ENCODE data around the gene BRD1.
"Not testable (repeated sequence)": the region's sequence is repeated elsewhere in the genome, so short reads cannot be mapped to it uniquely, and the experiment has no call there.

Gene BRD1

DNA sequence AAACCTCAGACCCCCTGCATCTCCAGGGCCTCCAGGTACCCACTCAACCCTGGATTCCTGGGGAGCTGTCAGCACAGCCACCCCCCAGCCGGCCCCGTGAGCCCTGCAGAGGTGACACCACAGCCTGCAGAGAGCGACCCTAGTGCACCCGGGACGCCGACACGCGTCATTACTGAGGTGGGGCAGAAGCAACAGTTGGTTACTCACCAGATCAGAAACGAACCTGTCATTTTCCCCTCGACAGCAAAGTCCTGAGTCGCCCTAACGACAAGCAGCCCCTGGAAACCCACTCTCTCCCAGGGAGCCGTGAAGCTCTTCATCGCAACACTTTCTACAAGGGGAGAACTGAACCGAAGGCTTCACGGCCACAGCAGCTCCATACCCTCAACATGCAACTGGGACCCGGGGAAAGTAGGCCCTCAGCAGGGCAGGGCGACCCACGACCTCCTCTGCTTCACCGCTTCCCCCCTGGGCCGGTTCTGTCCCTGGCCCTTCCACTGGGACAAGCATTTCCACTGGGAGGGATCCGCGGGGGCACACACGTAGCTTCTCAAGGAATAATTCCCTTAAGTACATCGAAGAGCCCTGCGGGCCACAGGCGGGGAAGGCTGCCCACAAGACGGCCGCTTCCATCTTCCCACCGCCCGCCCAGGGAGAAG, 1.6 kb downstream of the BRD1 start:
- DNase-seq, result no peak

DNA sequence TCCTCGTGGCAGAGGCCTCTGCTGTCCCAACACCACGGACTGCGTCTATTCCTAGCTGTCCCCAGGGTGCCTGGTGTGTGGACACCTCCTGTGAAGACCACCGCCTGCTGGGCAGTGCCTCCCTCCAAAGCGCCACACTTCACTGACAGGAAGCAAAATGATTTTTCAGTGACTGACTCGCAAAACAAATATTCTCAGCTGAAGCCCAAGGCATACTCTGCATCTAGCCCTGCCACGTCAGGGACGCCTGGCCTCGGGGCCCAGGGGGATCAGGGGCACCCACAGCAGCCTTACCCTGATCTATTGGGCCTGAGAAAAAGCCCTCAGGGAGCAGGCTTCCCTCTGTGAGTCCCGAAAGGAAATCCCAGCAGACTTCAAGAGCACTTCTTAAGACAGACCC, 2.2 kb downstream of the BRD1 start:
- DNase-seq, result no peak

DNA sequence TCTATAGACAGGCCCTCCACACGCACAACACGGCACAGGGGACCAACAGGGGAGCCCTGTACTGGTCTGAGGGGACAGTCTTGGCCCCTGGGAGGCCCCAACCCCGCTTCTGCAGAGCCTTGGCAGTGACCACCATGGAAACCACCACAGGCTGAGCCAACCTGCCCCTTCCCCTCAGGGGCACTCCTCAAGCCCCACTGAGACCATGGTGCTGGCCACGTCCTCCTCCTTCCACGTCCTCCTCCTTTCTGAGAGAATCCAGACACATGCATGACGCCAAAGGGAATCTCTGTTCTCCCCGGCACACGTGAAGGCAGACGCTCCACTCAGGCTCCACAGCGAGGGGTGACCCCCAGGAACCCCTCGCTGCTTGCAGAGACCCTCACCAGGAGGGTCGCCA, 2.7 kb downstream of the BRD1 start:
- DNase-seq, result no peak

DNA sequence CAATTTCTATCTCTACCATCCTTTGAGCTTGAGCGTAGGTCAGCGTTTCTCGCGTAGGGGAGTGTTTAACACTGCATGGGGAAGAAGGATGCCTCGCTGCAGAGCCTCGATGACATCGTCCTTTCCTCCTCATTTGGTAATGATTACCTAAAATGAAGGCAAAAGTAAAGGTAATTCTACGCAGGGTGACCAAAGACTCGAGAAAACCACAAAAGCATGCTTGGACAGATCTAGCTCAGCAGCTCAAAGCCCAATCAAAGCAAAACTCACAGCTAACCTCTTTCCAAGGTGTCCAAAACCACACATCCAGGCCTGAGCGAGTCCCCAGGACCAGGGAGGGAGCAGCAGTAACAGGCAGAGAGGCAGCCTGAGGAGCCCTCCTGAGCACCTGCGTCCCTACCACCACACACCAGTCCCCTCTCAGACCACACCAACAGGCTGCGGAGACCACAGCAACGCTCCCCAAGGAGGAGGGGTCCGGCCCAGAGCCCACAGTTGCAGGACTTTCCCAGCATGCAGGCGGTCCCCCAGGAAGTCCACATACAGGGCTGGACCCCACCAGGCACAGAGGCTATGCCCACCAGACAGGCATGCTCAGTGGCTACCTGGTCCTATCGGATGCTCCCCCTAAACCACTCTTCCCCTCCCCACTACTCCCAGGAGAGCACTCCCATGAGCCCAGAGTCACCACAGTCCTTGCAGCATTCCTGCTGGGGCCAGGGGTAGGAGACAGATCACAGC, 3.3 kb downstream of the BRD1 start:
- DNase-seq, result no peak

DNA sequence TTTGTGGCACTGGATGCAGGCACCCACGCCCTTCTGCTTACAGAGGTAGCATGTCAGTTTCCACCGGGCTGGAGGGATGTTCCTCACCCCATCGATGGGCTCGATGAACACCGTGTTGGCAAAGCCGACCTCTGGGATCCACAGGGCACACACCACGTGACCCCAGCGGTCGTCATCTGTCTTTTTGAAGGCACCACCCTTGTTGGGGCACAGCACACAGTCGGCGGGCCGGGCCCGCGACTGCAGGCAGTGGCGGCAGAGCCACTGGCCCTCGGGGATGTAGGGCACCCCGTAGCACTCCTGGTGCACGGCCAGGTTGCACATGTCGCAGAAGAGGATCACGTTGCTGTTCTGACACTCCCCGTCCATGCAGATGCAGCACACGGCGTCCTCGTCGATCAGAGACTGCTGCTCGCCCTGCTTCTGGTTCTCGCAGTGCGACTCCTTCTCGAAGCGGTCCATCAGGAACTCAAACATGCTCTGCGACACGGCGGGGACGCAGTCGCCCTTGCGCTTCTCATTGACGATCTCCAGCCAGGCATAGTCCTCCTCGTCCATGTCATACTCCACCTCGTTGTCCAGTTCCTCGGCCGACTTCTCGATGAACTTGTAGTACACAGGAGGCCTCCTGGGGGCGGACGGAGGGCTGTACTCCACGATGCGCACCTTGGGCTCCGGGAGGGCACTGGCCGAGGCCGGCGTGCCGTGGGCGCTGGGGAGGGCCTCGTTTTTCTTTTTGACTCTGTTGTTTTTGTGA, 4.2 kb downstream of the BRD1 start:
- no peak for DNase-seq

DNA sequence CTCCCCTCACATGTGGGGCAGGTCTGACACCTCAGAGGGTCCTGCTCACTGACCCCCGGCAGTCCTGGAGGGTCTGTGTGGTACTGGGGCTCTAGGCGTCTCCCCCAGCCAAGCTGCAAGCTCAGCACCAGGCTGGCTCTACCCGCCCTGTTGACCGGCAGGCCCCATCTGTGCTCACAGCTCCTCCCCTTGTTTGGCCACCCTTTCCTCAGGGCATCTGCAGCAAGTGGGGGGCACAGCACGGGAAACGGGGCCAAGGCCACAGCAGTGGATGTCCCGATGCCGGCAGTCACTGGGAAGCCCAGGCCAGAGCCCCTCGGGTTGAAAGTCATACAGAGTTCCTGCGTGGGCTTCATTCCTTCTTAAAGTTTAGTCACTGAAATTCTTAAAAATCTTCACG, 5.9 kb downstream of the BRD1 start:
- not testable (repeated sequence) for DNase-seq

DNA sequence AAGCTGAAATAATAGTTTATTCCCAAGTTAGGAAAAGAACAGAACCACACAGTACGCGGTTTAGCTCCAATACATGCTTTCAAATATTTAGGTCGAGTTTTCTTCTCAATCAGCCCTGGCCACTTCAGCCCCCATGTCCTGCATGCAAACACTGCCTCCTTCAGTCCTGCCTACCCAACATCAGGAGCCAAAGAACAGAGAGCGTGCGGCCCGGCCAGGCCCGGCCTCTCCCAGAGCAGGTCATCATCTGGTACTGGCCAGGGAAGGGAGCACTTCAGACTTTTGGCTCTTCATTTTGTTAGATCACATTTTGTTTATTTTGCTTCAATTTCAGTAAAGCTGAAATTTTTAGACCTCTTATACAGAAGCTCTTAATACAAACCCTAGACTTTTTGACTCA, 6.7 kb downstream of the BRD1 start:
- no peak for DNase-seq

DNA sequence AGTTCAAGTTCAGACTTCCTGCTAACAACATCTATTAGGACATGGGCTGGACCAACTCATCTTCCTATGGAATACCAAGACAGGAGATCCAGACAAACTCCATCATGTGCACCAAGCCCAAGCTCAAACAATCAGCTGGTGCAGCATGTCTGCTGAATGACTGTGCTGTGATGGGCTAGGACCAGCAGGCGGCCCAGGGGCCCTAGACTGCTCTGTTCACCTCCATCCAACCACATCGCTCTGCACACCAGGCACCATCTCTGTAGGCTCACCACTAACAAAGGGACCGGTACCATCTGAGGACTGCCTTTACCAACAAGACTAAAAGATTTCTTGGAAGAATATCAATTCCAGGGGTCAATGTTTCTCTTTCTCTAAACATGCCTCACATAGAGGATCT, 10.3 kb downstream of the BRD1 start:
- no peak for DNase-seq

DNA sequence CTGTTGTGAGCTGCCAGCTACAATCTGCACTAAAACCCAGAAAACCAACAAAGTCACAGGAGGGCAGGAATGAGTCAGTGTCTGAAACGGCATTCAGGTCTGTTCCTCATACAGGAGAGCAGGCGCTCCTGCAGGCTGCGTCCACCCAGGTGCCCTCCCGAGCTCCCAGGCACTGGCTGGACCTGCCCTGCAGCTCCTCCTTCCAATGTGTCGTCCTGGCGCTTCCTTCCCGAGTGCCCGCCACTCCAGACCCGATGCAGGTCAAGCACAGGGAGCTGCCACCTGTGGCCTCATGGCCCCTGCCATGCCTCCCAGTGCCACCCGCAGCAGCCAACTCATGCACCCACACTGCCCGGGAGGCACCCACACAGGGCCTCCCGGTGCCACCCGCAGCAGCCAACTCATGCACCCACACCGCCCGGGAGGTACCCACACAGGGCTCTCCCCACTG, 12.0 kb downstream of the BRD1 start:
- no peak for DNase-seq

DNA sequence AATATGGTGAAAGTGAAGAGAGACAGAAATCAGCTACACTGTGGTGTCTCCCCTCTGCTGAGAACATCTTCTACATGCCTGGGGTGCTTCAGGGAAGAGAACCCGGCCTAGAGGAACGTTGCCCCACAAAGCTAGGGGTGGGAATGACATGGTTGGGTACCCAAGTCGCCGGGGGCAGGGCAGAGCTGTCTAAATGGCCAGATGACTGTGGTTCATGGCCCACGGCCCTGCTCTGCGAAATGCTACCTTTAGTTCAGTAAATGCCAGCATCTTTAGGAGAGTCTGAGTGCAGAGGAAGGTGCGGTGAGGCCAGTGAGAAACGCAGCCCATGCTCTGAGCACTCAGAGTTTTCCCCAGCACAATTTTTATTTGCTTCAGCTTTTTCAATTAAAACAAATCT, 12.8 kb downstream of the BRD1 start:
- no peak for DNase-seq

DNA sequence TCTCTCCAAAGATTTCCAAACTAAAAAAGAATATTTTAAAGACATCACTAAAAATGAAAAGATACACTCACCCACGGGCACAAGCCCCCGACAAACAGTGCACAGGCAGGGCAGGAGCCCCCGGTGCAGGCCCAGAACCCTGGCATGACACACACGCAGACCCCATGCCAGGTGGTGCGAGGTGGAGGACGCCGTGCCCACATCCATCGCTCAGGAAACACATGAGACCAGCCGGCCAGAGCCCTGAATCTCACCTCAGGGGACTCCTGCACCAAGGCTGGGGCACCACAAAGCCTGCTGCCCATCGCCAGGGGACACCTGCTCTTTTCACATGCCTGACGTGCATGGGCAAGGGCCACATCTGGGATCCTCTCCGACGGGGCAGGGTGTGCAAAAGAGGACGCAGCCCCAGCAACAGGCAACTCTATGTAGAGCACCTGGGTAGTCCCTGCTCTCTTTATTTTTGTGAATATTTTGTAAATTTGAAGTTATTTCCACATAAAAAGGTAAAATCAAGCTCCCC, 13.4 kb downstream of the BRD1 start:
- no peak for DNase-seq

DNA sequence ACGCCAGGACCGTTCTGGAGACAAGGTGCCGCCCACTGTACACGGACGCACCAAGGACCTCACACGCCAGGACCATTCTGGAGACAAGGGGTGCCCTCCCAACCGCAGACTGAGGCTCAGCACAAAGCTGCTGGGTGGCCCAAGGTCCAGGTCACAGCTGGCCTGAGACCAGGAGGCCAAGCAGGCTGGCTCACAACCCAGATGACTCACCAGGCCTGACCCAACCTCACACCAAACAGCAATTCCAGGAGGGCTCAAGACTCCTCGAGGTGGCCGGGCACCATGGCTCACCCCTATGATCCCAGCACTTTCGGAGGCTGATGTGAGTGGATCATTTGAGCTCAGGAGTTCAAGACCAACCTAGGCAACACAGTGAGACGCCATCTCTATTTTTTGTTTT, 14.8 kb downstream of the BRD1 start:
- DNase-seq, result no peak

DNA sequence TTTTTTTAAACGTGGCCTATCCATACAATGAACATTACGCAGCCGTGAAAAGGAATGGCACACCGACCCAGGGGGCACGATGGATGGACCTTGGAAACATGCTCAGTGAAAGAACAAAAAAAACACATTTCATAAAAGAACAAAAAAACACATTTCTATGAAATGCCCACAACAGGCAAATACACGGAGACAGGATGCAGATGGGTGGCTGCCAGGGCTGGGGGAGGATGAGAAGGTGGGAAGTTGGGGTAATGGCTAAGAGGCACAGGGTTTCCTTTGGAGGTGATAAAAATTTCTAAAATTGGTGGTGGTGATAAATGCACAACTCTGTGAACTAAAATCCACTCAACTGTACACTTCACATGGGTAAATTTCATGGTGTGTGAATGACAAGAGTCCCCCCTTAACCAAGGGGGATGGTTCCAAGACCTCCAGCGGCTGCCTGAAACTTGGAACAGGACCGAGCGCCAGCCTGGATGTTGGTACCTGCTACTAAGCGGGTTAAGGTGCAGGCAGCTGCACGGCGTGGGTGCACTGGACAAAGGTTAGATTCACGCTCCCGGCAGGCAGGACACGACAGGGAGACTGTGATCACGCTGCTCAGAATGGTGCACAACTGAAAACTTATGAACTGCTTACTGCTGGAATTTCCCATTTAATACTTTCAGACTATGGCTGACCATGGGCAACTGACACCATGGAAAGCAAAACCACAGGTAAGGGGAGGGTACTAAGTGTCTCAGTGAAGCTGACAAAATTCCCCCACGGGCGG, 16.5 kb downstream of the BRD1 start:
- DNase-seq, result no peak

DNA sequence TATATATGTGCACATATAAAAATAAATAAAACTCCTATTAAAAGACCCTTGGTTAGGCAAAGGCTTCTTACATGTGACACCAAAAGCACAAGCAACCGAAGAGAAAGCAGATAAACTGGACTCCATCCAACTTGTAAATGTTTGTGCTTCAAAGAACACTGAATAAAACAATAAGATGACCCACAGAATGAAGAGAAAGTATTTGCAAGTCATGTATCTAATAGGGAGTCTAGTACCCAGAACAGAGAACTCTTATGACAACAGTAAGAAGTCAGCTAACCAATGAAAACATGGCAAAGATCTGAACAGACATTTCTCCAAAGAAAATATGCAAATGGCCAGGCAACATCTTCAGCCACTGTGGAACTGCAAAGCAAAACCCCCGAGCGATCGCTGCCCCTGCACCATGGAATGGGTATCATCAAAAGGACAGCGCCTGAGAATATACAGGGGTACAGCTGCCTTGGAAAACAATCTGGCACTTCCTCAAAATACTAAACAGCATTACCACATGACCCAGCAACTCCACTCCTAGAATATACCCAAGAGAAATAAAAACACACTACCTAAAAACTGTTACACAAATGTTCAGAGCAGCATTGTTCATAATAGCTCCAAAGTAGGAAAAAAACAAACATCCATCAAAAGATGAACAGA, 17.2 kb downstream of the BRD1 start:
- DNase-seq, result no peak

DNA sequence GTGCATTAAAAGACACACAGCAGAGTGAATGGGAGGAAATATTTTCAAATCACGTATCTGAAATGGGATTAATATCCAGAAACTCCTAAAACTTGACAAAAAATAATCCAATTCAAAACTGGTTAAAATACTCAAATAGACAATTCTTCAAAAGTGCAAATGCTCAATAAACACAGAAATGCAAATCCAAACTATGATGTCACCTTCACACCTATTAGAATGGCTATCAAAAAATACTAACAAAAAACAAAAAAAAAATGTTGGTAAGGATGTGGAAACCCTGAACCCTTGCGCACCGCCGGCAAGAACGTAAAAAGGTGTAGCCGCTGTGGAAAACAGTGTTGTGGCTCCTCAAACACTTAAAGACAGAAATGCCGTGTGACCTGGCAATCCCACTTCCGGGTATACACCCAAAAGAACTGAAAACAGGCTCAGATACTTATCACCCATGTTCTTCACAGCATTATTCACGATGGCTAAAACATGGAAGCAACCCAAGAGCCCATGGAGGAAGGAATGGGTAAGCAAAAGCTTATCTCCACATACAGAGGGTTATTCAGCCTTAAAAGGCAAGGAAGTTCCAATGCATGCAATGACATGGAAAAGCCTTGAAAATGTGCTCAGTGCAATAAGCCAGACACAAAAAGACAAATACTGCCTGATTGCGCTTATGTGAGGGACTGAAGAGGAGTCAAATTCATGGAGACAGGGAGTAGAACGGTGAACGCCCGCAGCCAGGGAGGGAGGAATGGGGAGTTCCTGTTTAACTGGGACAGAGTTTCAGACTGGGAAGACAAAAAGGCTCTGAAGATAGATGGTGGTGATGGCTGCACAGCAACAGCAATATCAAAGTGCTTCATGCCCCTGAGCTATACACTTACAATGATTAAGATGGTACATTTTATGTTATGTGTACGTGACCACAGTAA, 19.6 kb downstream of the BRD1 start:
- no peak for DNase-seq

DNA sequence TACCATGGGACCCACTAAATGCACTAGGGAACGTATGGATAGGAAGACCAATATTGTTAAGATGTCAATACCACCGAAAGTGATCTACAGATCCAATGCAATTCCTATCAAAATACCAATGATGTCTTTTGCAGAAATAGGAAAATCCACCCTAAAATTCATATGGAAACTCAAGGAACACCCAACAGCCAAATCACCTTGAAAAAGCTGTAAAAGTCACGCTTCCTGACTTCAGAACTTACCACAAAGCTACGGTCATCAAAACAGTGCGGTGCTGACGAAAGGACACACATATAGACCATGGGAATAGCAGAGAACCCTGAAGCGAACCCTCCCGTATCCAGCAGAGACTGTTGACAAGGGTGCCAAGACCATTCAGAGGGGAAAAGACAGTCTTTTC, 20.5 kb downstream of the BRD1 start:
- DNase-seq, result no peak

DNA sequence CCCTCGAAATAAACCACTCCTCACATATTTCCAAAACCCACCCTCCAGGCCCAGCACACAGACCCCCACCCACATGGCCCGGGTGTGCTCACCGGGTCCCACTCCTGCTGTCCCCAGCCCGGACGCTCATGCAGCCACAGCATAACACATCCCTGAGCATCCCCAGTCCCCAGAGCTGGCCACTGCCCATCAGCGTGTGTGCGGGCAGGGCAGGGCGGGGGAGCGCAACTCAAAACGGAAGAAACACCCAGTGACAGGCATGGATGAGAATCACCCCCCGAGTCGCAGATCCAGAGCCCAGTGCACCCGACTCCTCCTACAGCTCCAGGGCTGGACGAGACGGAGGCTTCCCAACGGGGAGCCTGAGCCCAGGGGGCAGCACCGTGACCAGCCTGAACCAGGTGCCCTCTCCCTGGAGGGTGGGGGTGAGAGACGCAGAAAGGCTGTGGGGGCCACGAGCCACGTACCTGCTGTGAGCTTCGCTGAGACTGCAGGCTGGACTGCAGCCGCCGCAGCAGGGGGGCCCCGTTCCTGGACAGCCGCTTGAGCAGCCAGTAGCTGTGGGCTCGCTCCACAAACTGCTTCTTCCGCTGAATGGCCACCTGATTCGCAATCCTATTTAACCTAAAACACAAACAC, 23.8 kb downstream of the BRD1 start:
- no peak for DNase-seq

DNA sequence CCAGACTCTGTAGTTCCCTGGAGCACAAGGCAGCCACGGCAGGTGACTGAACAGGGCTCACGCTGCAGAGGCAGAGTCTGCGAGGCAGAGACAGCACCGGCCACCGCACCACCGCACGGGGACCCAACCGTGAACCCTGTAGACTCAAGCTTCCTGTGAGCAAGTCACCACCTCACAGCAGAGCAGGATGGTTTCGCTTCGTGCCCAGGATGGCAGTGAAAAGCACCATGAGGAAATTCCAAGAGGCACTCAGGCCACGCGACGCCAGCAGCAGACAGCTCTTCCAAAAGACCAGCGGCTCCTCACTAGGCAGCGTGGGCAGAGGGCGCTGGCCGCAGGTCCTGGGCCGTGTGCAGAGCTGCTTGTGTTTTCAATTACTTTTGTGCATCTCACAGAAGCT, 24.5 kb downstream of the BRD1 start:
- no peak for DNase-seq

DNA sequence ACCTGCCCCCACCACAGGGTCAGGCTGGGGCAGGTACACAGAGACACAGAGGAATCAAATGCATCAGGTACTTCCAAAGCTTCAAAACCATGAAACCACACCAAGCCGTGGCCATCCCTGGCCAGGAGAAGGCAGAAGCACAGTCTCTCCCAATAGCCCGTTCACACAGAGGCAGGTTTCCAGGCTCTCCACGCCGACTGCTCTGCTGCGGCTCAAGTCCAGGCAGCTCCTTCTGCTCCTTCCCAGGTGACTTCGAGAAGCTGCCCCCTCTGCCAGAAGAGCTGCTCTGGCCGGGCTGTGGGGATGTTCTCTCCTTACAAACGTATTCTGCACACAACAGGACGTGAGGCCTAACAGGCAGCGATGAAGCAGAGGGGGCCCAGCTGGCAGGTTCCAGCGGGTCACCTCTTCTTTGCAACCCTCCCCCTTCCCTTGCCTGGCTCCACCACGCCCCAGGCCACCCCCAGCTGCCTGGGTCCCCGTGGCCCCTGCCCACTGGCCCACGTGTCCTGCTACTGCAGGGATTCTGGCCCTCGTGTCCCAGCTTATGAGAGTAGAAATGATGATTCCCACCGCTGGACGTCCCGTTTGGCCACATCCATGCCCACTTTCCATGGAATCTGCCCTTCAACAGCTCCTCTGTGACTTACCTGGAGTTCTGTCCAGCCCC, 26.1 kb downstream of the BRD1 start:
- DNase-seq, result no peak

All from femur (tissue), 1 donor.